Duodenal mucosa (tissue), 2 donors: Measurements from ENCODE around the gene RNU2-63P.
"Not testable (repeated sequence)": the region's sequence is repeated elsewhere in the genome, so short reads cannot be mapped to it uniquely, and the experiment has no call there.

Experiments used
- H3K27ac ChIP-seq: one replicate; pipeline ENCODE4 v1.7.0; 2013; ENCODE audit warnings: low read depth, low read length
- H3K27me3 ChIP-seq, 2 donors: one replicate each; pipeline ENCODE4 v1.7.0; 2013; ENCODE audit warnings: low read length in 2 of 2, control low read depth in 1 of 2; ENCODE audit not compliant: insufficient read depth in 2 of 2, control insufficient read depth in 1 of 2
- H3K36me3 ChIP-seq, 2 donors: one replicate each; pipeline ENCODE4 v1.7.0; 2013; ENCODE audit warnings: low read length in 2 of 2, control low read depth in 1 of 2; ENCODE audit not compliant: insufficient read depth in 2 of 2, control insufficient read depth in 1 of 2
- H3K4me1 ChIP-seq, 2 donors: one replicate each; pipeline ENCODE4 v1.7.0; 2013; ENCODE audit warnings: low read length in 2 of 2, control low read depth in 1 of 2; ENCODE audit not compliant: insufficient read depth in 2 of 2, control insufficient read depth in 1 of 2
- H3K4me3 ChIP-seq, 2 donors: one replicate each; pipeline ENCODE4 v1.7.0; 2013; ENCODE audit warnings: low read length in 2 of 2, low read depth in 1 of 2
- H3K9ac ChIP-seq, 2 donors: one replicate each; pipeline ENCODE4 v1.7.0; 2013; ENCODE audit warnings: low read length in 2 of 2, low read depth in 1 of 2
- H3K9me3 ChIP-seq, 2 donors: one replicate each; pipeline ENCODE4 v1.7.0; 2013; ENCODE audit warnings: low read length in 2 of 2, control low read depth in 1 of 2; ENCODE audit not compliant: control insufficient read depth in 1 of 2

Gene RNU2-63P

GRCh38 chr2:88011011-88011410, 5.3 kb downstream of the RNU2-63P start:
- no peaks in the 10 kb centered on the region for H3K36me3 ChIP-seq
- no peaks in the 10 kb centered on the region for H3K4me1 ChIP-seq
- no peak overlapping the region for H3K9ac ChIP-seq
- H3K4me3 ChIP-seq = no peak overlapping the region
- H3K9me3 ChIP-seq = no peaks in the 10 kb centered on the region
- H3K27me3 ChIP-seq = no peaks in the 10 kb centered on the region
- no peak overlapping the region for H3K27ac ChIP-seq

- Histone ChIP-seq H3K9ac (no peak overlapping the region), H3K4me1 (no peaks in the 10 kb centered on the region), H3K4me3 (no peak overlapping the region), H3K9me3 (no peaks in the 10 kb centered on the region), H3K27me3 (no peaks in the 10 kb centered on the region), H3K27ac (no peak overlapping the region), H3K36me3 (no peaks in the 10 kb centered on the region)
Measured at GRCh38 chr2:88010136-88010535, 6.2 kb downstream of the RNU2-63P start.

- Histone ChIP-seq H3K9me3 (no peaks in the 10 kb centered on the region), H3K27me3 (peaks cover 0 to 5% of the 10 kb centered on the region in 2 donors), H3K27ac (no peak overlapping the region), H3K4me3 (no peak overlapping the region), H3K4me1 (no peaks in the 10 kb centered on the region), H3K9ac (no peak overlapping the region), H3K36me3 (no peaks in the 10 kb centered on the region)
Measured at GRCh38 chr2:88006912-88007439, 9.4 kb downstream of the RNU2-63P start.

GRCh38 chr2:88005776-88006175, 10.6 kb downstream of the RNU2-63P start:
- Histone ChIP-seq H3K4me3 (no peak overlapping the region), H3K9me3 (no peaks in the 10 kb centered on the region), H3K27me3 (peaks cover 0 to 5% of the 10 kb centered on the region in 2 donors), H3K36me3 (no peaks in the 10 kb centered on the region), H3K9ac (no peak overlapping the region), H3K4me1 (no peaks in the 10 kb centered on the region), H3K27ac (no peak overlapping the region)

DNA sequence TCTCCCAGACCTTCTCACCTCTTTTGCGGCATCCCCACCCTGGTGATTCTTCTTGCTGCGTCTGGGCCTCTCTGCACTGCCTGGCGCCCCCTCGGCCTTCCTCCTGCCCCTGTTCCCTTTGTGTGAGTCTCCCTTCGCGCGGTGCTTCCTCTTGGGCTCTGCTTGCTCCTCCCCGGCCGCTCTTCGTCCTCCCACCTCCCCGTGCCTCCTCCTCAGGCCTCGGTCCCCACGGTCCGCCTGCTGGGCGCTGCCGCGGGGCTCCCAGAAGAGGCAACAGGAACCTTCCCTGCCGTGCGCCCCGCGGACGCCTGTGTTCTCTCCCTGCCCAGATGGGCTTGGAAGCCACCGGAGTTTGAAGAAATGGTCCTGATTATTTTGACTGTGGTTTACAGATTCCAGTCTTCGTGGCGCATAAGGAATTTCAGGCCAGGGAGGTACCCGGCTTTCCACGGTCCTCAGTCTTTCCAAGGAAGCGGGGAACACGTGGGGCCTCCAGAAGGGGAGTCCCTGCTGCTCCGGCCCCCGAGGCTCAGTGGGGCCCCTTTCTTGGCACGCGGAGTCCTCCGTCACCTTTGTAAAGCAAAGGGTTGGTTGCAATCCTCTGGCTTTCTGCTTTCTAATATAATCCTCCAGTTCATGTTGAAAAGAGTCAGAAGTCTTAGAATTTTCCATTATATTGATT, 13.1 kb downstream of the RNU2-63P start:
- Histone ChIP-seq H3K36me3 (no peaks in the 10 kb centered on the region), H3K9ac (no peak overlapping the region), H3K27ac (no peak overlapping the region), H3K4me1 (no peaks in the 10 kb centered on the region), H3K9me3 (no peaks in the 10 kb centered on the region), H3K4me3 (no peak overlapping the region), H3K27me3 (peaks cover 0 to 5% of the 10 kb centered on the region in 2 donors)

GRCh38 chr2:88002359-88002707, 14.0 kb downstream of the RNU2-63P start:
- Histone ChIP-seq H3K4me1 (no peaks in the 10 kb centered on the region), H3K9me3 (no peaks in the 10 kb centered on the region), H3K27ac (no peak overlapping the region), H3K4me3 (no peak overlapping the region), H3K27me3 (peaks cover 0 to 5% of the 10 kb centered on the region in 2 donors), H3K9ac (no peak overlapping the region), H3K36me3 (no peaks in the 10 kb centered on the region)

GRCh38 chr2:88000474-88000873, 15.9 kb downstream of the RNU2-63P start:
- not testable (repeated sequence) for H3K9ac ChIP-seq, H3K27ac ChIP-seq, H3K27me3 ChIP-seq, H3K4me3 ChIP-seq, H3K36me3 ChIP-seq, H3K9me3 ChIP-seq, H3K4me1 ChIP-seq

GRCh38 chr2:87996570-87996969, 19.8 kb downstream of the RNU2-63P start:
- Histone ChIP-seq H3K27me3 (no peaks in the 10 kb centered on the region), H3K4me3 (no peak overlapping the region), H3K27ac (no peak overlapping the region), H3K9me3 (no peaks in the 10 kb centered on the region), H3K9ac (no peak overlapping the region), H3K36me3 (no peaks in the 10 kb centered on the region), H3K4me1 (no peaks in the 10 kb centered on the region)

DNA sequence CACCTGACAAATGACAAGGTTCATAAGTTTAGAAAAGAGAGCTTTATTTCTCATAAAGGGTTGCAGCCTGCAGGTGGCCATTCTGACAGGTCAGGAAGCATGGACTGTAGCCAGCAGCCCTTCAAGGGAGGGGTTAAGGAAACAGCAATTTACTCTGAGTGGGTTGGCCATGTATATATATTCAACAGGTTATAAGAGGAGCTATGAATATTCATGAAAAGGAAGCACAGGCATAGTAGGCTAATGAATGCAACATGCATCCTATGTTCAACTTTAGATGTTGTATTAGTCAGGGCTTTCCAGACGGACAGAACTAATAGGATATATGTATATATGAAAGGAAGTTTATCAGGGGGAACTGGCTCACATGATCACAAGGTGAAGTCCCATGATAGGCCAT, 20.6 kb downstream of the RNU2-63P start:
- Histone ChIP-seq H3K4me3 (no peak overlapping the region), H3K9ac (no peak overlapping the region), H3K36me3 (no peaks in the 10 kb centered on the region), H3K4me1 (no peaks in the 10 kb centered on the region), H3K9me3 (no peaks in the 10 kb centered on the region), H3K27me3 (no peaks in the 10 kb centered on the region), H3K27ac (no peak overlapping the region)

DNA sequence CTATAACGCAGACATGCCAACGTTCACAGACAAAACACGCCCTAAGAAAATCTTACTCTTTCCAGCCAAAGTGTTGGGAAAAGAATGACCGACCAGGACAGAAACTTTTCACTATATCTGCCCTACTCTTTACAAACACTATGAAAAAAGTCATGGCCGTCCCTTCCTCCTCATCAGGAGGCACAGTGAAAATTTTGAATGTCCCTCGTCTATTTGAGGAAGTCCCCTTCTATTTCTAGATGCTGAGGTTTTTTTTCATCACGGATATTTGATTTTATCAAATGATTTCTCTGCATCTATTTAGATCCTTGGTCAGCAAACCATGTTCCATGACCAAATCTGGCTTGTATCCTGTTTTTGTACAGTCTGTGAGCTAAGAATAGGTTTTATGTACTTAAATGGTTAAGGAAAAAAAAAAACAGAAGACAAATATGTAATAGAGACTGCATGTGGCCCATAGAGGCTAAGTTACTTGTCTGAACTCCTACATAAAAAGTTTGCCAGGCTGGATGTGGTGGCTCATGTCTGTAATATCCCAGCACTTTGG, 22.0 kb downstream of the RNU2-63P start:
- H3K27ac ChIP-seq, H3K4me3 ChIP-seq, H3K27me3 ChIP-seq, H3K36me3 ChIP-seq, H3K4me1 ChIP-seq, H3K9ac ChIP-seq, H3K9me3 ChIP-seq: not testable (repeated sequence)
